SK-N-MC (cell line): ENCODE results near the gene TIGAR.

ENCODE experiments used
- EZH2 ChIP-seq: fragments of 200-600 bp; sonication (generic); IDR thresholded peaks from one replicate; pipeline ENCODE4 v1.6.1; 2017; ENCODE audit warnings: antibody characterized with exemption
- FOXP2 ChIP-seq: optimal IDR thresholded peaks from 2 replicates; pipeline ENCODE3; 2011; ENCODE audit warnings: mild to moderate bottlenecking, moderate library complexity; ENCODE audit not compliant: insufficient read depth; ENCODE audit errors: extremely low read length, control extremely low read depth
- POLR2AphosphoS5 ChIP-seq: IDR thresholded peaks from 2 replicates; pipeline ENCODE4 v1.6.1; 2012; ENCODE audit warnings: mild to moderate bottlenecking, low read depth, low read length, borderline replicate concordance

DNA sequence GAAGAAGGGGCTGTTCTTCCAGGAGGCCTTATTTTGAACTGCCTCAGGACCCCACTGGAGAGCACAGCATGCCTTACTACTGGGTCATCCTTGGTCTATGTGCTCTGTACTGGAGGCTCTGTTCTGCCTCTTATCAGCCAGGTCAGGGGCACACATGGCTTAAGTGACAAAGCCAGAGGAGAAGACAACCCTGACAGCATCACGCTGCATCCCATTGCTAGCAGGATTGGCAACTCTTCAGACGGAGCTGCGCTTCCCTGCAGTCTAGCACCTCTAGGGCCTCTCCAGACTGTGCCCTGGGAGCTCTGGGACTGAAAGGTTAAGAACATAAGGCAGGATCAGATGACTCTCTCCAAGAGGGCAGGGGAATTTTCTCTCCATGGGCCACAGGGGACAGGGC lies 17.3 kb upstream of the TIGAR start:
- TF ChIP-seq EZH2: no peak
- TF ChIP-seq POLR2AphosphoS5: no peak
- no peak for TF ChIP-seq FOXP2
